Medulla oblongata (tissue), 1 donor: Measurements from ENCODE around the gene ESYT2.

Experiments
- DNase-seq: peaks from one replicate; pipeline ENCODE4 v3.0.0-alpha.2; 2015; ENCODE audit errors: extremely low spot score

ESYT2 gene

DNA sequence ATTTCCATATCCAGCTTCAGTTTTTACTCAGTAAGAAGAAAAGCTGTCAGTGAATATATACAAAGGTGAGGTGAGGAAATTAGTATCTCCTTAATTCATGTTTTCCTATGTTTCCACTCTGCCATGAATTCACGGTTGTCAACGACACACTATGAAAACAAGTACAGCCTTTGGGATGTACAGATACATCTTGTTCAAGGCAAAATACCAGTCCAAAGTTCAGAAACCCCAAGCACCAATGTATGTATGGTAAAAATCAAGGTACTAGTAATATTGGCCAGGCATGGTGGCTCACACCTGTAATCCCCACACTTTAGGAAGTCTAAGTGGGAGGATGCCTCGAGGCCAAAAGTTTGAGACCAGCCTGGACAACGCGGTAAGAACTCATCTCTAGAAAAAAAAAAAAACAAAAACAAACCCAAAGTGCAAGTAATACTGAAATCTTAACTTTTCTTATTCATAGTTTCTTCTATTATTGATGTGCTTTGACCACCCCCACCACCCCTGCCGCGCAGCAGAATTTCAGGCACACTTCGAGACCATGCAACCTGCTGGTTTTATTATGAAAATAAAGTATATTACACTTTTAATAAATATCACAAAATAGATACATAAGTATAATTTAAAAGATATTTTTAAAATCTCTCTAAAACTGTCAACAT is 3.5 kb downstream of the ESYT2 start:
- no peak for DNase-seq

GRCh38 chr7:158824028-158824427 is 5.3 kb downstream of the ESYT2 start:
- no peak for DNase-seq

GRCh38 chr7:158821171-158822031 is 7.9 kb downstream of the ESYT2 start:
- no peak for DNase-seq

- no peak for DNase-seq
Measured at GRCh38 chr7:158820656-158821055, 8.7 kb downstream of the ESYT2 start.

- DNase-seq: no peak
Measured at GRCh38 chr7:158819571-158820203, 9.6 kb downstream of the ESYT2 start.

- peak; percentile 64 for DNase-seq
Measured at GRCh38 chr7:158818325-158819213, 10.7 kb downstream of the ESYT2 start.

DNA sequence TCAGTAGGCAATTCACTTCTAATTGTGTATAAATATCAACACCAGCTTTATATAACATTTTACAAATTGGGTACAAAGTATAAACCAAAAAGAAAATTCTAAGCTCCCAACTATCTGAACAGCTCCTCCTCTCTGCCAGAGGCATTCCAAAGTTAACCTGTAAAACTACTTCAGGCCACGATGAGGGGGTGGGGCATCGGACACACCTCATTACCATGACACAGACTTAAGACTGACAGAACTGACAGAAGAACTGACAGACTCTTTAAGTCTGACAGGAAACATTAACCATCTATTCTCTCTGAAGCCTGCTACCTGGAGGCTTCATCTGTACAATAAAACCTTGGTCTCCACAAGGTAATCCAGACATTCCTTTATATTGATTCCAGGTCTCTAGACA is 12.3 kb downstream of the ESYT2 start:
- no peak for DNase-seq

DNA sequence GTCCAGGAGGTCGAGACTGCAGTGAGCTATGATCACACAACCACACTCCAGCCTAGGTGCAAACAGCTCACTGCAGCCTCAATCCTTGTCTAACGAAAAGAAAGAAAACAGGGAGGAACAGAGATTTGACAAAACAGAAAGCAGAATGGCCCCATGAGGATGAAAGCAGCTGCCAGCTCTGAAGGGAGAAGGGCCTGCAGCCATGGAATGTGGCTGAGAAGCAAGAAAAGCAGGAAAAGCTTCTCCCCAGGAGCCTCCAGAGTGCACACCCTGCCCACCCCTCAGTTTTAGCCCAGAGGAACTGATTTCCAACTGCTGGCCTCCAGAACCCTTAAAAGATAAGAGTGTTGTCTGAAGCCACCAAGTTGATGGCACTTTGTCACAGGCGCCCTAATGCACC is 13.0 kb downstream of the ESYT2 start:
- no peak for DNase-seq

GRCh38 chr7:158815800-158816128 is 13.5 kb downstream of the ESYT2 start:
- no peak for DNase-seq

DNA sequence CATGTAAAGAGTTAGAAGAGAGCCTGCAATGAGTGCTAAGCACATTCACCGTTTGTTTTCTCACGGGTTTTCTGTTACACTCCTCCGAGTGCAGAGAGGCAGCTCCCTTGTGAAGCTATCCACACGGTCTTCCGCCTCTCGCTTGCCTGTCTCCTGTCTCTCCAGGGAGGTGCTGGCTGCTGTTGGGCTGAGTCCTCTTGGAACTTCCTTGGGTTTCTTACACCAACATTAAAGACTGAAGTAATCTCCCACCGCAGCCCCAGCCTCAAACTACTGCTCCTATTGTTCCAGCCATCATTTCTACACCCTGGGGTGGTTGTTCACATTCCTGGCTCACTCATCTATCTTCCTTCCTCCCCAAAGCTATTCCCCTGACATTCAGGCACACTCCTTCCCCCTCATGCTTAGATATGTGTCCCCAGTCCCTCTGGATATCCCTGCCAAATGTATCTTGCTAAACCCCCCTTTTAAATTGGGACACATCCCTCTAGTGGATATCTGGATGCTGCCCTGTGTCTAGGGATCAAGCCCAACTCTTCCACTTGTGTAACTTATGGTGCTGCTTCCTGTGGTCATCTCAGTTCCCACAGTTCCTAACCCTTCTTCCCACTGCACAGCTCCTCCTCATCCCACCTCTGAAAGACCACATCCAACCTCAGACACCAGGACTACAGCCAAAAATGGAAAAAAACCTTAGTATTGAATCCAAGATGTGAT is 14.1 kb downstream of the ESYT2 start:
- no peak for DNase-seq

- DNase-seq: no peak
Measured at GRCh38 chr7:158814637-158815036, 14.7 kb downstream of the ESYT2 start.

DNA sequence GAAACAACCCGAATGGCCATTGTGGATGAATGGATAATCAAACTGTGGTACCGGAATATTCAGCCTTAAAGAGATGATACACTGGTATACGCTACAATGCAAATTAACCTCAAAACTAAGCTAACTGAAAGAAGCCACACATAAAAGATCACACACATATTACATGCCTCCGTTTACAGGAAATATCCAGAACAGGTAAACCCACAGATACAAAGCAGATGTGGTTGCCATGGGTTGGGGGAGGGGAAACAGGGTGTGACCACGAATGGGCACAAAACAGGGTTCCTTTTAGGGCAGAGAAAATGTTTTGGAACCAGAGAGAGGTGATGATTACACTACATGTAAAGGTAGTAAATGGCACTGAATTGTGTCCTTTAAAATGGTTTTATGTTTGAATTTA is 16.6 kb downstream of the ESYT2 start:
- no peak for DNase-seq

GRCh38 chr7:158811894-158812293 is 17.4 kb downstream of the ESYT2 start:
- DNase-seq: no peak

DNA sequence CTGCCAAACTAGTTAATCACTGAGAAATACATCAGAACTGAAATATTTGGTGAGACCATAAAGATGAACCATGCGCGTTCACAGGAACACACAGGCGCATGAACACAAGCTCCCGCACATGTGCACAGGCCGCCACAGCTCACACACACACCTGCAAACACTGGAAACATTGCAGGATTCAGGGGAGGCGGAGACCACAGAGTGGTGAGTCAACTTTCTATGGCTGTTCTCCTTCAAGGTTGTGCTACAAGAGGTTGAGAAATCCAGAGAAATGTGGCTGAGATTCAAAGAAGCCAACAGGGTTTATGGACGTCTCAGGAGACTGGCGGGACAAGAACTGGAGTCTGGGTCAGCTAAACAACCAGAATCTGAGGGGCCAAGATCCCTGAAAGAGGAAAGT is 17.8 kb downstream of the ESYT2 start:
- DNase-seq: no peak

DNA sequence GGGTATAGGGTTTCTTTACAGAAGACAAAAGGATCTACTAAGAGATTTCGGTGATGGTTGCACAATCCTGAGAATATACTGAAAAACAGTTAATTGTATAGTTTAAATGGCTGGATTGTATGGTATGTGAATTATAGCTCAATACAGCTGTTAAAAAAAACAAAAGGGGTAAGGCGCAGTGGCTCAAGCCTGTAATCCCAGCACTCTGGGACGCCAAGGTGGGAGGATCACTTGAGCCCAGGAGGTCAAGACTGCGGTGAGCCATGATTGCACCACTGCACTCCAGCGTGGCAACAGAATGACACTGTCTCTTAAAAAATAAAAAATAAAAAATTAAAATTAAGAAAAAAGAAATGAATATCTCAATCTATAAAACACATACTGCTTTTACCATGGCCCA is 18.5 kb downstream of the ESYT2 start:
- no peak for DNase-seq

DNA sequence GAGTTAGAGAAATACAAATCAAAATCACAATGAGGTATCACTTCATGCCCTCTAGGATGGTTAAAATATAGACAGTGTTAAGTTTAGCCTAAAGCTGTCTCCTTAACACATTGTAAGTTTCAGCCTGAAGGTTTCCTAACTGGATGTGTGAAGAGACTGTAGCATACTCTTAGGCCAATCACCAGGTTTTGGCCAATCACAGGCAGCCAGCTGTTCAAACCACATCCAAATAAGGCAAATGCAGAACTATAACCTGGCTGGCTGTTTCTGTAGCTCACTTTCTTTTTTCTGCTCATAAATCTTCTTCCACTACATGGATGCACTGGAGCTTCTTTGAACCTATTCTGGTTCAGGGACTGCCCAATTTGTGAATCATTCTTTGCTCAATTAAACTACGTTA is 19.7 kb downstream of the ESYT2 start:
- no peak for DNase-seq

- DNase-seq: no peak
Measured at GRCh38 chr7:158808126-158808525, 21.2 kb downstream of the ESYT2 start.

- no peak for DNase-seq
Measured at GRCh38 chr7:158805937-158806336, 23.4 kb downstream of the ESYT2 start.

DNA sequence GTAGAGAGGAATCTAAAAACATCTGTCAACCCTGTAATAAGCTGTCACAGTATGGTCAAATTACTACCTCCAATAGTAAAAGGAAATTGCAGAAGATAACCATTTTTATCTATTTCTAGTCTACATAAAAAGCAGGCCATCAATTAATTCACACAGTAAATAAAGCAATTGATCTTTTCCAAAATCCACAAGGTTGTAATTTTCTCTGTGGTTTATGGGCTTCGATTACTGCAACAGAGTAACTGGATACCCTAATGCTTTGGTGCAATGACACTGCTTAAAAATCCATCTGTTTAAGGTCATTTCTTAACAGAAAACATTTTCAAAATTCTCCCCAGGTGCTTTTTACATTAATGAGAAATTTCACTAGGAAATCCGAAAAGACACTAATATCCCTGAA is 23.9 kb downstream of the ESYT2 start:
- no peak for DNase-seq

GRCh38 chr7:158804335-158804734 is 25.0 kb downstream of the ESYT2 start:
- DNase-seq: no peak

DNA sequence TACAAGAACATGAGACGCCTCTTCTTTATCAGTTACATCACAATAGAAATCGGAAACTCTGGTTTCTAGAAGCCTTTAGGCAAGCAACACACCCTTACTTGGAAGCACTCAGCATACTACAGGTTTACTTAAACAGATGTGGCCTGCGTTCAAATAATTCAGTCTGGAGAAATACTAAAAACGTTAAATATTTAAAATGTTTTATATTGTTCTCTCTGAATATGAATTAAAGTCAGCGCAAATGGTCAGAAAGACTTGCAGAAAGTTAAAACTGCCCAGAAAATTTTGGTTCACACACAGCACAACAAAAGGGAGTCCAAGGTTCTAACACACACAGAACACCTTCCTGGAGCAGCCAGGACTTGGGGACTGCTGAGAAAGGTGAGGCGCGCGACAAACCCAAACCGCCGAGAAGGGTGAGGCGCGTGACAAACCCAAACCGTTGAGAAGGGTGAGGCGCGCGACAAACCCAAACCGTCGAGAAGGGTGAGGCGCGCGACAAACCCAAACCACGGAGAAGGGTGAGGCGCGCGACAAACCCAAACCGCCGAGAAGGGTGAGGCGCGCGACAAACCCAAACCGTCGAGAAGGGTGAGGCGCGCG is 25.8 kb downstream of the ESYT2 start:
- DNase-seq: no peak
